Measurements from ENCODE around the gene ISG15. TPM values are rescaled to one million over a fixed set of nuclear protein-coding genes. Genes with fewer than 3 reads are reported as not detected.

ISG15 gene
- total and polyA plus RNA-seq, 2 of the 13 experiments (the other 11 are each of a cell fraction or from before 2014, with no cell fraction given), result 42.1 to 54.9 TPM

- no peak for TF ChIP-seq ZNF710 (CRISPR knock-in tag; IDR thresholded peaks at IDR 0.05; ENCODE audit: borderline replicate concordance)
- TF ChIP-seq ZNF569 (CRISPR knock-in tag; IDR thresholded peaks at IDR 0.05; ENCODE audit: borderline replicate concordance), result no peak
- TF ChIP-seq NCOA5 (CRISPR knock-in tag; IDR thresholded peaks at IDR 0.05), result 0 out of 2 replicates have a peak, but pooled peaks have one; percentile 14
- peak; percentile 13; the same call in 1 of the 2 replicates for TF ChIP-seq ZNF556 (CRISPR knock-in tag; IDR thresholded peaks at IDR 0.05; ENCODE audit: borderline replicate concordance)
- peak; percentile 40 for TF ChIP-seq MLX (CRISPR knock-in tag; IDR thresholded peaks at IDR 0.05)
- TF ChIP-seq HCFC1 (IDR thresholded peaks at IDR 0.05; ENCODE audit: low read depth, low read length), result no peak
- no peak for TF ChIP-seq HES4 (CRISPR knock-in tag; IDR thresholded peaks at IDR 0.05; ENCODE audit: borderline replicate concordance)
- TF ChIP-seq, protein P1, sequence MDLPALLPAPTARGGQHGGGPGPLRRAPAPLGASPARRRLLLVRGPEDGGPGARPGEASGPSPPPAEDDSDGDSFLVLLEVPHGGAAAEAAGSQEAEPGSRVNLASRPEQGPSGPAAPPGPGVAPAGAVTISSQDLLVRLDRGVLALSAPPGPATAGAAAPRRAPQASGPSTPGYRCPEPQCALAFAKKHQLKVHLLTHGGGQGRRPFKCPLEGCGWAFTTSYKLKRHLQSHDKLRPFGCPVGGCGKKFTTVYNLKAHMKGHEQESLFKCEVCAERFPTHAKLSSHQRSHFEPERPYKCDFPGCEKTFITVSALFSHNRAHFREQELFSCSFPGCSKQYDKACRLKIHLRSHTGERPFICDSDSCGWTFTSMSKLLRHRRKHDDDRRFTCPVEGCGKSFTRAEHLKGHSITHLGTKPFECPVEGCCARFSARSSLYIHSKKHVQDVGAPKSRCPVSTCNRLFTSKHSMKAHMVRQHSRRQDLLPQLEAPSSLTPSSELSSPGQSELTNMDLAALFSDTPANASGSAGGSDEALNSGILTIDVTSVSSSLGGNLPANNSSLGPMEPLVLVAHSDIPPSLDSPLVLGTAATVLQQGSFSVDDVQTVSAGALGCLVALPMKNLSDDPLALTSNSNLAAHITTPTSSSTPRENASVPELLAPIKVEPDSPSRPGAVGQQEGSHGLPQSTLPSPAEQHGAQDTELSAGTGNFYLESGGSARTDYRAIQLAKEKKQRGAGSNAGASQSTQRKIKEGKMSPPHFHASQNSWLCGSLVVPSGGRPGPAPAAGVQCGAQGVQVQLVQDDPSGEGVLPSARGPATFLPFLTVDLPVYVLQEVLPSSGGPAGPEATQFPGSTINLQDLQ (CRISPR knock-in tag; IDR thresholded peaks at IDR 0.05), result no peak
- peak; percentile 79 for TF ChIP-seq RFX5 (IDR thresholded peaks at IDR 0.05; ENCODE audit: low read depth, low read length)
- no peak for TF ChIP-seq EP300 (IDR thresholded peaks at IDR 0.05; ENCODE audit: low read depth in 2 of 2, low read length in 2 of 2)
- peak; percentile 44; the same call in 1 of the 2 replicates for TF ChIP-seq EP300 (CRISPR knock-in tag; IDR thresholded peaks at IDR 0.05; ENCODE audit: borderline replicate concordance)
- no peak for TF ChIP-seq ZNF530 (CRISPR knock-in tag; IDR thresholded peaks at IDR 0.05; ENCODE audit: low read depth)
- TF ChIP-seq ZNF773 (CRISPR knock-in tag; IDR thresholded peaks at IDR 0.05; ENCODE audit: borderline replicate concordance), result no peak
- TF ChIP-seq KIAA2018 (CRISPR knock-in tag; IDR thresholded peaks at IDR 0.05; ENCODE audit: borderline replicate concordance), result no peak
- no peak for TF ChIP-seq MATR3 (CRISPR knock-in tag; IDR thresholded peaks at IDR 0.05)
- TF ChIP-seq ZSCAN22 (CRISPR knock-in tag; IDR thresholded peaks at IDR 0.05), result no peak
Observed at GRCh38 chr1:1000357-1001056, 12.8 kb upstream of the ISG15 start (continued).

Measured in HepG2 (cell line).